ENCODE measurements around the gene ABCA4.
"Not testable (repeated sequence)": the region's sequence is repeated elsewhere in the genome, so short reads cannot be mapped to it uniquely, and the experiment has no call there.

Gene ABCA4

DNA sequence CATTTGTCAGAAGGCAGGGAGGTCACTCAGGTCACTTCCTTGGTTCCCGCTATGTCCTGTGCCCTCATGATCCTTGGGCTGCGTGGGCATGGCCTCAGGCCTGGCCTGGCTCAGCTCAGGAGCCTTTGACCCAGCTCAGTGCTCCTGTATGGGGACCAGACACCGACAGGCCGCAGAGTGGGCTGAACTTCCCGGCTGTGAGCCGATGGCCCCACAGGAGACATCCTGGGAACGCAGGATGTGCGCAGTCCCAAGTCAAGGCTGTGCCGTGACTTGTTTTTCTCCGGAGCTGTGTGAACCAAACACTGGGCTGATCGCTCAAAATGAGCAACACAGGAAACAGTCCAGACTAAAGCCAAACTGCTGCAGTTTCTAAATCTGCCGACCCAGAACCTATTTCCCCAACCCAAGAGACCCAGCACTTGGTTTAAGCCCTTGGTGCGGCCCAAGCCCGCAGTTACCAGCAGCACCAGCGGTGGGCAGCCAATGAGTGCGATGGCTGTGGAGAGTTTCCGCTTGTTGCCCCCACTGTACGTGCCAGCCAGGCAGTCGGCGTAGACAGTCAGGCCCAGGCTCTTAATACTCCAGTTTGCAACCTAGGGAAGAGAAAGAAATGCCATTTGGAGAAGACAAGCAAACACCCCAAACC is 119.4 kb downstream of the ABCA4 start:
- Histone ChIP-seq H3K9me3 (ENCODE audit: control insufficient read depth, low read length) (no peaks in the 10 kb centered on the region), H3K27me3 (ENCODE audit: control insufficient read depth, insufficient read depth, low read length) (no peaks in the 10 kb centered on the region), H3K4me1 (no peaks in the 10 kb centered on the region), H3K4me2 (ENCODE audit: low read length) (no peak overlapping the region), H3K27ac (no peak overlapping the region), H3K36me3 (ENCODE audit: control insufficient read depth, insufficient read depth, low read length) (no peaks in the 10 kb centered on the region), H3K9ac (no peak overlapping the region), H3K4me3 (ENCODE audit: low read depth, low read length) (no peak overlapping the region), H2AFZ (no peak overlapping the region), H3K79me2 (no peaks in the 10 kb centered on the region)
- TF ChIP-seq, protein P1, sequence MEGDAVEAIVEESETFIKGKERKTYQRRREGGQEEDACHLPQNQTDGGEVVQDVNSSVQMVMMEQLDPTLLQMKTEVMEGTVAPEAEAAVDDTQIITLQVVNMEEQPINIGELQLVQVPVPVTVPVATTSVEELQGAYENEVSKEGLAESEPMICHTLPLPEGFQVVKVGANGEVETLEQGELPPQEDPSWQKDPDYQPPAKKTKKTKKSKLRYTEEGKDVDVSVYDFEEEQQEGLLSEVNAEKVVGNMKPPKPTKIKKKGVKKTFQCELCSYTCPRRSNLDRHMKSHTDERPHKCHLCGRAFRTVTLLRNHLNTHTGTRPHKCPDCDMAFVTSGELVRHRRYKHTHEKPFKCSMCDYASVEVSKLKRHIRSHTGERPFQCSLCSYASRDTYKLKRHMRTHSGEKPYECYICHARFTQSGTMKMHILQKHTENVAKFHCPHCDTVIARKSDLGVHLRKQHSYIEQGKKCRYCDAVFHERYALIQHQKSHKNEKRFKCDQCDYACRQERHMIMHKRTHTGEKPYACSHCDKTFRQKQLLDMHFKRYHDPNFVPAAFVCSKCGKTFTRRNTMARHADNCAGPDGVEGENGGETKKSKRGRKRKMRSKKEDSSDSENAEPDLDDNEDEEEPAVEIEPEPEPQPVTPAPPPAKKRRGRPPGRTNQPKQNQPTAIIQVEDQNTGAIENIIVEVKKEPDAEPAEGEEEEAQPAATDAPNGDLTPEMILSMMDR (IDR thresholded peaks at IDR 0.05), result no peak

DNA sequence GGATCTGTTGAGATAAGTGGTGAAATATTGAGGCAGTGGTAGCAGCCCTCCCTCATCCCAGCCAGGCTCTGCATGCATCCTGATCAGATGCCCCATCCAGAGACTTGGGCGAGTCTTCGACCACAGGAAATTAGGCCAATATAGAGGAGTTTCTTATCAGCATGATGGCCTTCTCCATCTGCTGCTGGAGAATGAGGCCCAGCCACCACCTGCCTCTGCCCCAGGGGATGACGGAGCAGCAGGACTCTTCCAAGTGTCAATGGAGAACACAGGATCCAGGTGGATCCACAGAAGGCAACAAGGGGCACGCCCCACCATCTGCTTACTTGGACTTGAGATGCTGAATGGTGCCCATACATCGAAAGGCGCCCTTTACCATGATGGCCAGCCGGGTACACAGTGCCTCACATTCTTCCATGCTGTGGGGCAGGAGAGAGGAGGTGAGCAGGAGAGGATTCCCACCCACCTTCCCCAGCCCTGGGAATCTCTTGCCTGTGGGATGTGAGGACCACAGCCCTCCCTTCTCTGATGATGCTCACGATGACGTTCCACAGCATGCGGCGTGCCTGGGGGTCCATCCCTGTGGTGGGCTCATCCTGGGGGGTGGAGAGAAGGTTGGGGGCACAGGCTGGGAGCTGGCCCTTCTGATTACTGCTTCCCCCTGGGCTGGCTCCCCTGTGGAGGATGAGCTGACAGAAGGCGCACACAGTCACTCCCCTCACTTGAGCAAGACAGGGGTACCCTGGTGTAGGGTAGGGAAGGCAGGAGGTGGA is 120.3 kb downstream of the ABCA4 start:
- TF ChIP-seq, protein P1 (IDR thresholded peaks at IDR 0.05), result no peak
- H3K4me3 ChIP-seq (ENCODE audit: low read depth, low read length), result no peak overlapping the region
- no peaks in the 10 kb centered on the region for H3K27me3 ChIP-seq (ENCODE audit: control insufficient read depth, insufficient read depth, low read length)
- H3K4me2 ChIP-seq (ENCODE audit: low read length), result no peak overlapping the region
- no peak overlapping the region for H3K9ac ChIP-seq
- H3K36me3 ChIP-seq (ENCODE audit: control insufficient read depth, insufficient read depth, low read length), result no peaks in the 10 kb centered on the region
- no peak overlapping the region for H3K27ac ChIP-seq
- no peaks in the 10 kb centered on the region for H3K79me2 ChIP-seq
- H3K9me3 ChIP-seq (ENCODE audit: control insufficient read depth, low read length), result no peaks in the 10 kb centered on the region
- H3K4me1 ChIP-seq, result no peaks in the 10 kb centered on the region
- H2AFZ ChIP-seq, result no peak overlapping the region

- Histone ChIP-seq H3K27me3 (ENCODE audit: control insufficient read depth, insufficient read depth, low read length) (no peaks in the 10 kb centered on the region), H3K4me1 (no peaks in the 10 kb centered on the region), H3K79me2 (no peaks in the 10 kb centered on the region), H3K9me3 (ENCODE audit: control insufficient read depth, low read length) (no peaks in the 10 kb centered on the region), H3K4me3 (ENCODE audit: low read depth, low read length) (no peak overlapping the region), H2AFZ (no peak overlapping the region), H3K36me3 (ENCODE audit: control insufficient read depth, insufficient read depth, low read length) (no peaks in the 10 kb centered on the region), H3K4me2 (ENCODE audit: low read length) (no peak overlapping the region), H3K9ac (no peak overlapping the region), H3K27ac (no peak overlapping the region)
- TF ChIP-seq, protein P1 (IDR thresholded peaks at IDR 0.05), result no peak
These were observed 121.0 kb downstream of the ABCA4 start for GRCh38 chr1:93999840-94000415.

DNA sequence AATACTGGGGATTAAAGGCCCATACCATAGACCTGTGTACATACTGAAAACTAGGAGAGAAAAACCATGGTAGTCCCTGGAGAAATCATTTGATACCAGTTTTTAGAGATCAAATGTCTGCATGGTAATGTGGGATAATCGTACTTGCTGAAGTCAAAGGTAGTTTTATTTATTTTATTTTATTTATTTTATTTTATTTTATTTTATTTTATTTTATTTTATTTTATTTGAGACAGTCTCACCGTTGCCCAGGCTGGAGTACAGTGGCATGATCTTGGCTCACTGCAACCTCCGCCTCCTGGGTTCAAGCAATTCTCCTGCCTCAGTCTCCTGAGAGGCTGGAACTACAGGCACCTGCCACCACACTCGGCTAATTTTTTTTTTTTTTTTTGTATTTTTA is 122.4 kb downstream of the ABCA4 start:
- H3K4me2 ChIP-seq (ENCODE audit: low read length); H3K79me2 ChIP-seq; H3K9me3 ChIP-seq (ENCODE audit: control insufficient read depth, low read length); H3K4me3 ChIP-seq (ENCODE audit: low read depth, low read length); H3K9ac ChIP-seq; H3K27ac ChIP-seq; H2AFZ ChIP-seq; H3K27me3 ChIP-seq (ENCODE audit: control insufficient read depth, insufficient read depth, low read length); H3K4me1 ChIP-seq; H3K36me3 ChIP-seq (ENCODE audit: control insufficient read depth, insufficient read depth, low read length): not testable (repeated sequence)

GRCh38 chr1:93997756-93998155 is 123.2 kb downstream of the ABCA4 start:
- no peak overlapping the region for H3K27ac ChIP-seq
- no peak overlapping the region for H3K4me3 ChIP-seq (ENCODE audit: low read depth, low read length)
- no peaks in the 10 kb centered on the region for H3K79me2 ChIP-seq
- no peak overlapping the region for H3K9ac ChIP-seq
- no peaks in the 10 kb centered on the region for H3K4me1 ChIP-seq
- no peak overlapping the region for H2AFZ ChIP-seq
- H3K9me3 ChIP-seq (ENCODE audit: control insufficient read depth, low read length), result no peaks in the 10 kb centered on the region
- TF ChIP-seq, protein P1 (IDR thresholded peaks at IDR 0.05), result no peak
- no peaks in the 10 kb centered on the region for H3K36me3 ChIP-seq (ENCODE audit: control insufficient read depth, insufficient read depth, low read length)
- no peaks in the 10 kb centered on the region for H3K27me3 ChIP-seq (ENCODE audit: control insufficient read depth, insufficient read depth, low read length)
- H3K4me2 ChIP-seq (ENCODE audit: low read length), result no peak overlapping the region
